Cardiac fibroblast (primary cell): ENCODE data around the gene WDR3.

Experiments used
- DNase-seq, 2 donors: peaks; one replicate each; pipeline versions ENCODE4 v3.0.0 to v3.0.0-alpha.2; 2010; ENCODE audit warnings: low read depth in 2 of 2
- H3K4me3 ChIP-seq, 2 donors: replicated peaks in 1 of 2; 1 replicate in 1 of 2; 2 replicates in 1 of 2; pipeline ENCODE4 v1.5.1; 2011; ENCODE audit warnings: low read depth in 2 of 2, low read length in 2 of 2, mild to moderate bottlenecking in 2 of 2, moderate library complexity in 1 of 2
- TF ChIP-seq, protein P1 (sequence below): IDR thresholded peaks from one replicate; pipeline ENCODE4 v1.5.1; 2011; ENCODE audit warnings: low read depth, mild to moderate bottlenecking, low read length, inconsistent platforms

WDR3 gene

DNA sequence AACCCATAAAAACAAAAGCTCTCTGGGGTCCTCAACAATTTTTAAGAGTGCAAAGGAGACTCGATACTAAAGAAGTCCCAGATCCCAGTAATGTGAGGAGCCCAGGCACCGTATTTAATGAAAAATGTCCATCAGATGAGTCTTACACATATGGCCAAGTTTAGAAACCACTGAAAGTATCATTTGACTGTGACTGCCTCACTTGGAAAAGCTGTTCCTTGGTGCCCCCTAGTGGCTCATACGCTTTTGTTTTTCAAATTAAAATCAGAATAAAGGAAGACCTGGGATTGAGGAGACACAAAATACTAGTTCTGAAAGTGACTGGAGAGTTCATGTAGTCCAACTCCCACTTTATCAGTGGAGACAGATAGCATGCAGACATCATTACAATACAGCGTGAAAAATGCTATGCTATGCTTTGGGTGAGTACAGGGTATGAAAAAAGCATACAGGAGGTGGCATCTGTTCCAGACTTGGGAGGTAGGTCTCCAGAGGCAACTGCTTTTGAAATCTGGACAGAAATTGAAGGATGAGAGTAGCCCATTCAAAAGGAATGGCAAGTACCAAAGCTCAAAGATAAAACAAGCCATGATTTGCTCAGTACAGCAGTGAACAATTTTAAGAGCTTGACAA lies 33.9 kb upstream of the WDR3 start:
- H3K4me3 ChIP-seq: no peak overlapping the region
- peak; percentile 90 to 93 for DNase-seq
- TF ChIP-seq, protein P1, sequence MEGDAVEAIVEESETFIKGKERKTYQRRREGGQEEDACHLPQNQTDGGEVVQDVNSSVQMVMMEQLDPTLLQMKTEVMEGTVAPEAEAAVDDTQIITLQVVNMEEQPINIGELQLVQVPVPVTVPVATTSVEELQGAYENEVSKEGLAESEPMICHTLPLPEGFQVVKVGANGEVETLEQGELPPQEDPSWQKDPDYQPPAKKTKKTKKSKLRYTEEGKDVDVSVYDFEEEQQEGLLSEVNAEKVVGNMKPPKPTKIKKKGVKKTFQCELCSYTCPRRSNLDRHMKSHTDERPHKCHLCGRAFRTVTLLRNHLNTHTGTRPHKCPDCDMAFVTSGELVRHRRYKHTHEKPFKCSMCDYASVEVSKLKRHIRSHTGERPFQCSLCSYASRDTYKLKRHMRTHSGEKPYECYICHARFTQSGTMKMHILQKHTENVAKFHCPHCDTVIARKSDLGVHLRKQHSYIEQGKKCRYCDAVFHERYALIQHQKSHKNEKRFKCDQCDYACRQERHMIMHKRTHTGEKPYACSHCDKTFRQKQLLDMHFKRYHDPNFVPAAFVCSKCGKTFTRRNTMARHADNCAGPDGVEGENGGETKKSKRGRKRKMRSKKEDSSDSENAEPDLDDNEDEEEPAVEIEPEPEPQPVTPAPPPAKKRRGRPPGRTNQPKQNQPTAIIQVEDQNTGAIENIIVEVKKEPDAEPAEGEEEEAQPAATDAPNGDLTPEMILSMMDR: peak; percentile 54

DNA sequence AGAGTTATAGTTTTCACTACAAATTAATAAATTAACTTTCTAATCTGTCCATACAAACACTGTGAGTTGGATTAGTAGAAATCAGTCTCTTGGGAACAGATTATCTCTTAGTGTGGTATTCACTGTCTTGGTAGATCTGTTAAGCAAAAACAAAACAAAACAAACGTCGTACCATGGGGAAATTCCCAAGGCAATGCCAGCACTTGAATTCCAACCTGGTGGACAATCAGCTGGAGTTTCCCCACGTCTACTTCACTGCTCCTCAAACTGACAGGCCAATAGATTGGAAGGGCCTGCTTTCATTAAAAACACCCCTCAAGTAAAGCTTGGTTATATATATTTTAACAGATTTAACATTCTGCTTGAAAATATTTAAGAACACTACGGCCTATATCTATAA lies 32.0 kb upstream of the WDR3 start:
- DNase-seq: peak; percentile 4 to 57
- no peak overlapping the region for H3K4me3 ChIP-seq
- TF ChIP-seq, protein P1: no peak

DNA sequence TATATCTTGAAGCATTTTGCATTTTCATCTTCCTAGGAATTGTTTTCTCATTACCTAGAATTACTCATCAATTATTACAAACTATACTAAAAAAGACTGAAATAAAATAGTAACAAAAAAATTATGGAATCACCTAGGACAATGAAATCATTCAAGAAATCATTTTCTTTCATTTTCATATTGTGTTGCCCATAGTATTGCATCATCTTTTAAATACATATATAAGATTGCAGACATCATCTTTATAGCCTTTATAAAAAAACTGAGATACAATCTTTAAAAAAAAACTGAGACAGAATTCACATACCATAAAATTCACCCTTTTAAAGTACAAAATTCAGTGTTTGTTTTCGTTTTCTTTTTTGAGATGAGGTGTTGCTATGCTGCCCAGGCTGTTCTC lies 29.7 kb upstream of the WDR3 start:
- no peak for DNase-seq
- TF ChIP-seq, protein P1: no peak
- H3K4me3 ChIP-seq: no peak overlapping the region

DNA sequence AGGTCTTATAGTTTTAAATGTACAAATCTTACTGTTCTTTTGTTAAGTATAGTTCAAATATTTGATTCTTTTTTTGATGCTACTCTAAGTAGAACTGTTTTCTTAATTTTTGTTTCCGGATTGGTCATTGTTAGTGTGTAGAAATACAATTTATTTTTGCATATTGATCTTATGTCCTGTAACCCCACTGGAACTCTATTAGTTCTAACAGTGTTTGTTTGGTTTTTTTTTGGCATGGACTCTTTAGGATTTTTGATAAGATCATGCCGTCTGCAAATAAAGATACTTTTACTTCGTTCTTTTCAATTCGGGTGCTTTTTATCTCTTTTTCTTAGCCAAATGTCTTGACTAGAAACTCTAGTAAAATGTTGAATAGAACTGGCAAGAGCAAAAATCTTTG lies 26.6 kb upstream of the WDR3 start:
- no peak overlapping the region for H3K4me3 ChIP-seq
- TF ChIP-seq, protein P1: no peak
- DNase-seq: no peak

DNA sequence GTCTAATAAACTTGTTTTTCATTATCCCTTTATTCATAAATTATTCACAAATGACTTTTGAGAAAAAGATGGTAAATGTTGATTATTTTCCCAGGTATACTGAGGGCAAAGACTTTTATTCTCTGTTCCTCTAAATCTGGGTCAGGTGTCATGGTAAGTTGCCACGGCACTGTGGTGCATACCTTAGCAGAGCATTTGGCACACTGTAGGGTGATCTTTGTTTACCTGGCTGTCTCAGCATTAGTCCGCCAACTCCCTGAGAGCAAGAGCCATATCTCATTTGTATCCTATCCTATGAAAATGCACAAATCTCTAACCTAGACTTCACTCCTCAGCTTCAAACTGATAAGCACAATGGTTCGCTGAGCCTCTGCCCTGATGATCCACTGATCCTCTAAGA lies 25.1 kb upstream of the WDR3 start:
- H3K4me3 ChIP-seq: no peak overlapping the region
- DNase-seq: no peak
- TF ChIP-seq, protein P1: no peak

DNA sequence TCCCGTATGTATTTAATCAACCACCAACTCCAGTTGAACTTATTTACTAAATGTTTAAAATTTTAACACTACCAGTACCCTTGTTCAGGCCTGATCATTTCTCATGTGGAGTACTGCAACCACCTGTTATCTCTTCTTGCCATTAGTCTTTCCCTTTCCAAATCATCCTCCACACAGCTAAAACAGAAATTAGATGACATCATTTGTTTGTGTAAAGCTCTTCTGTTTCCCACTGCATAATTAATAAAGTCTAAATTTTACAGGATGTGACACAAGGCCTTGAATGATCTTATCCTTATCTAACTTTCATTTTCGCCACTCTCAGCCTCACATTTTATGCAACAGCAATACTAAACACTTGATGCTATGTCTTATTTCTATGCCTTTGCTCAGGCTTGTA lies 24.5 kb upstream of the WDR3 start:
- no peak overlapping the region for H3K4me3 ChIP-seq
- DNase-seq: no peak
- TF ChIP-seq, protein P1: no peak

DNA sequence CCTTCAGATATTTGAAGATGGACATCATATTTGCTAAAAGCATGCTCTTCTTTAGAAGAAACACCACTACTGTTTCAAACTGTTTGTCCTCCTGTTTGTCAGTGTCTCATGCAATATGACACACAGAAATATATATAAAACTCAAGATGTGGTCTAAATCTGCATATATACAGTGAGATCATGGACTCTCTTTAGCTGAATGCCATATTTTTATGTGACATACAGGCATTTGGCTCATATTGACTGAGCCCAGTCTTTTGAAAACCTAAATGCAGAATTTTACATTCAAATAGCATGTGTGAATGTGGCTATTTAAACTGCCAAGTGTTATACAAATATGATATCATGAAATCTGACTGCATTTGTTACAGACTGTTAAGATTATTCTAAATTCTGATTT lies 18.5 kb upstream of the WDR3 start:
- H3K4me3 ChIP-seq: no peak overlapping the region
- no peak for DNase-seq
- TF ChIP-seq, protein P1: no peak
